Measurements from ENCODE around the gene SMO. TPM values are rescaled to one million over a fixed set of nuclear protein-coding genes. Genes with fewer than 3 reads are reported as not detected.

SMO gene
- total and polyA plus RNA-seq, 9 of the 15 experiments (the other 6 are each of a cell fraction or from before 2014, with no cell fraction given) = 0.05 to 0.13 (median 0.10) TPM; not detected in 5

GRCh38 chr7:129224251-129225205 is 36.1 kb downstream of the SMO start, which contains the start of gene AHCYL2 (continued):
- TF ChIP-seq, protein P1, sequence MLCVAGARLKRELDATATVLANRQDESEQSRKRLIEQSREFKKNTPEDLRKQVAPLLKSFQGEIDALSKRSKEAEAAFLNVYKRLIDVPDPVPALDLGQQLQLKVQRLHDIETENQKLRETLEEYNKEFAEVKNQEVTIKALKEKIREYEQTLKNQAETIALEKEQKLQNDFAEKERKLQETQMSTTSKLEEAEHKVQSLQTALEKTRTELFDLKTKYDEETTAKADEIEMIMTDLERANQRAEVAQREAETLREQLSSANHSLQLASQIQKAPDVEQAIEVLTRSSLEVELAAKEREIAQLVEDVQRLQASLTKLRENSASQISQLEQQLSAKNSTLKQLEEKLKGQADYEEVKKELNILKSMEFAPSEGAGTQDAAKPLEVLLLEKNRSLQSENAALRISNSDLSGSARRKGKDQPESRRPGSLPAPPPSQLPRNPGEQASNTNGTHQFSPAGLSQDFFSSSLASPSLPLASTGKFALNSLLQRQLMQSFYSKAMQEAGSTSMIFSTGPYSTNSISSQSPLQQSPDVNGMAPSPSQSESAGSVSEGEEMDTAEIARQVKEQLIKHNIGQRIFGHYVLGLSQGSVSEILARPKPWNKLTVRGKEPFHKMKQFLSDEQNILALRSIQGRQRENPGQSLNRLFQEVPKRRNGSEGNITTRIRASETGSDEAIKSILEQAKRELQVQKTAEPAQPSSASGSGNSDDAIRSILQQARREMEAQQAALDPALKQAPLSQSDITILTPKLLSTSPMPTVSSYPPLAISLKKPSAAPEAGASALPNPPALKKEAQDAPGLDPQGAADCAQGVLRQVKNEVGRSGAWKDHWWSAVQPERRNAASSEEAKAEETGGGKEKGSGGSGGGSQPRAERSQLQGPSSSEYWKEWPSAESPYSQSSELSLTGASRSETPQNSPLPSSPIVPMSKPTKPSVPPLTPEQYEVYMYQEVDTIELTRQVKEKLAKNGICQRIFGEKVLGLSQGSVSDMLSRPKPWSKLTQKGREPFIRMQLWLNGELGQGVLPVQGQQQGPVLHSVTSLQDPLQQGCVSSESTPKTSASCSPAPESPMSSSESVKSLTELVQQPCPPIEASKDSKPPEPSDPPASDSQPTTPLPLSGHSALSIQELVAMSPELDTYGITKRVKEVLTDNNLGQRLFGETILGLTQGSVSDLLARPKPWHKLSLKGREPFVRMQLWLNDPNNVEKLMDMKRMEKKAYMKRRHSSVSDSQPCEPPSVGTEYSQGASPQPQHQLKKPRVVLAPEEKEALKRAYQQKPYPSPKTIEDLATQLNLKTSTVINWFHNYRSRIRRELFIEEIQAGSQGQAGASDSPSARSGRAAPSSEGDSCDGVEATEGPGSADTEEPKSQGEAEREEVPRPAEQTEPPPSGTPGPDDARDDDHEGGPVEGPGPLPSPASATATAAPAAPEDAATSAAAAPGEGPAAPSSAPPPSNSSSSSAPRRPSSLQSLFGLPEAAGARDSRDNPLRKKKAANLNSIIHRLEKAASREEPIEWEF (CRISPR knock-in tag; IDR thresholded peaks at IDR 0.05) = no peak
- TF ChIP-seq, protein P2, sequence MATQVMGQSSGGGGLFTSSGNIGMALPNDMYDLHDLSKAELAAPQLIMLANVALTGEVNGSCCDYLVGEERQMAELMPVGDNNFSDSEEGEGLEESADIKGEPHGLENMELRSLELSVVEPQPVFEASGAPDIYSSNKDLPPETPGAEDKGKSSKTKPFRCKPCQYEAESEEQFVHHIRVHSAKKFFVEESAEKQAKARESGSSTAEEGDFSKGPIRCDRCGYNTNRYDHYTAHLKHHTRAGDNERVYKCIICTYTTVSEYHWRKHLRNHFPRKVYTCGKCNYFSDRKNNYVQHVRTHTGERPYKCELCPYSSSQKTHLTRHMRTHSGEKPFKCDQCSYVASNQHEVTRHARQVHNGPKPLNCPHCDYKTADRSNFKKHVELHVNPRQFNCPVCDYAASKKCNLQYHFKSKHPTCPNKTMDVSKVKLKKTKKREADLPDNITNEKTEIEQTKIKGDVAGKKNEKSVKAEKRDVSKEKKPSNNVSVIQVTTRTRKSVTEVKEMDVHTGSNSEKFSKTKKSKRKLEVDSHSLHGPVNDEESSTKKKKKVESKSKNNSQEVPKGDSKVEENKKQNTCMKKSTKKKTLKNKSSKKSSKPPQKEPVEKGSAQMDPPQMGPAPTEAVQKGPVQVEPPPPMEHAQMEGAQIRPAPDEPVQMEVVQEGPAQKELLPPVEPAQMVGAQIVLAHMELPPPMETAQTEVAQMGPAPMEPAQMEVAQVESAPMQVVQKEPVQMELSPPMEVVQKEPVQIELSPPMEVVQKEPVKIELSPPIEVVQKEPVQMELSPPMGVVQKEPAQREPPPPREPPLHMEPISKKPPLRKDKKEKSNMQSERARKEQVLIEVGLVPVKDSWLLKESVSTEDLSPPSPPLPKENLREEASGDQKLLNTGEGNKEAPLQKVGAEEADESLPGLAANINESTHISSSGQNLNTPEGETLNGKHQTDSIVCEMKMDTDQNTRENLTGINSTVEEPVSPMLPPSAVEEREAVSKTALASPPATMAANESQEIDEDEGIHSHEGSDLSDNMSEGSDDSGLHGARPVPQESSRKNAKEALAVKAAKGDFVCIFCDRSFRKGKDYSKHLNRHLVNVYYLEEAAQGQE (IDR thresholded peaks at IDR 0.05; ENCODE audit: borderline replicate concordance) = peak; percentile 78
- TF ChIP-seq, protein P2 (CRISPR knock-in tag; IDR thresholded peaks at IDR 0.05; ENCODE audit: low read depth) = peak; percentile 69
- TF ChIP-seq RNF2 (IDR thresholded peaks at IDR 0.05) (no peak; the same call in none of the 2 replicates), RBBP5 (IDR thresholded peaks at IDR 0.05; ENCODE audit: borderline replicate concordance, insufficient read depth, low read length, poor library complexity, severe bottlenecking) (peak; percentile 80), ZC3H4 (CRISPR knock-in tag; IDR thresholded peaks at IDR 0.05; ENCODE audit: borderline replicate concordance) (no peak), ZNF263 (CRISPR knock-in tag; IDR thresholded peaks at IDR 0.05; ENCODE audit: borderline replicate concordance) (peak; percentile 90; the same call in 1 of the 2 replicates), ATF7 (IDR thresholded peaks at IDR 0.05) (peak; percentile 85; the same call in 1 of the 2 replicates), ZFP91 (CRISPR knock-in tag; IDR thresholded peaks at IDR 0.05) (peak; percentile 99), HSF4 (CRISPR knock-in tag; IDR thresholded peaks at IDR 0.05; ENCODE audit: borderline replicate concordance) (no peak)

Measured in K562 (cell line).